ENCODE measurements around the gene EXOC6B.

EXOC6B gene

DNA sequence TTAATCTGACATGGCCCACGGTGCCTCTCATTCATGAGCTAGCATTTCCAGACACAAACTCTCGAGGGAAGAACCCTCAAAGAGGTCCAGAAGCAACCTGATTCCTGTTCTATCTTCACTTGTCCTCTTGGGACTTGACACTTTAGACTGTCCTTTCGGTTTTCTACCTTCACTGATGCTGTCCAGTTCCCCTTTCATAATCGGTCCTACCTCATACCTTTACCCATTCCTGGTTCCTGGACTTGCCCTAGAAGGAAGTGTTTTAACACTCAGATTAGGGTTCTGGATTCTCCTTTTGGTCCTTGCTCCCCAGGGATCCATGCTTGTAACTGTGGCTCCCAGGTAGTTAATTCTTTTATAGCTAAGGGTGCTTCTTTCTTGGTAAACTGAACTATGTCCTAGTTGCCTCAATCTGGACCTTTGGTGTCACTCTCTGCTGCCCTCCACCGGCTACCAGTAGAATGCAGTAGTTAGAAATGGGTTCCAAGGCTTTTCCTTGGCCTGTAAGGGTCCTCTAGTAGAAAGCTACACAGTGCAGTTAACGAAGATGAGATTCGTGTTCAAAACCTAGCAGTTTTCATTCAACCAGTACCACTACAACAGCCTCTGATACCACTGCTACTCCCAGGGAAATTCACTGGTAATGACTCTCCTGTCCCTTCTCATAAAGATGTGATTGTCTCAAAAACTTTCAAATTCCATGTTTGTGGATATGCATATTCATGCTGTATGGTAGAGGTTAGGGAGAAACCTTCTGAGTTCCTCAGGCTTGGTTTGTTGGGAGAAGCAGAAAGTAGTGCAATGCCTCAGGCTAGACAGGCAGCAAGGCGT is 500.0 kb downstream of the EXOC6B start:
- TF ChIP-seq RARB (CRISPR knock-in tag; IDR thresholded peaks at IDR 0.05) = no peak
- peak; percentile 61; the same call in 2 of the 3 replicates for ATAC-seq

- TF ChIP-seq BACH2 (CRISPR knock-in tag; IDR thresholded peaks at IDR 0.05; ENCODE audit: borderline replicate concordance) = no peak
- no peak for TF ChIP-seq TCF4 (CRISPR knock-in tag; IDR thresholded peaks at IDR 0.05; ENCODE audit: borderline replicate concordance)
- no peak for TF ChIP-seq ZNF8 (CRISPR knock-in tag; IDR thresholded peaks at IDR 0.05)
- TF ChIP-seq, protein P1, sequence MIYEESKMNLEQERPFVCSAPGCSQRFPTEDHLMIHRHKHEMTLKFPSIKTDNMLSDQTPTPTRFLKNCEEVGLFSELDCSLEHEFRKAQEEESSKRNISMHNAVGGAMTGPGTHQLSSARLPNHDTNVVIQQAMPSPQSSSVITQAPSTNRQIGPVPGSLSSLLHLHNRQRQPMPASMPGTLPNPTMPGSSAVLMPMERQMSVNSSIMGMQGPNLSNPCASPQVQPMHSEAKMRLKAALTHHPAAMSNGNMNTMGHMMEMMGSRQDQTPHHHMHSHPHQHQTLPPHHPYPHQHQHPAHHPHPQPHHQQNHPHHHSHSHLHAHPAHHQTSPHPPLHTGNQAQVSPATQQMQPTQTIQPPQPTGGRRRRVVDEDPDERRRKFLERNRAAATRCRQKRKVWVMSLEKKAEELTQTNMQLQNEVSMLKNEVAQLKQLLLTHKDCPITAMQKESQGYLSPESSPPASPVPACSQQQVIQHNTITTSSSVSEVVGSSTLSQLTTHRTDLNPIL (CRISPR knock-in tag; IDR thresholded peaks at IDR 0.05; ENCODE audit: low read depth) = no peak
- no peak for TF ChIP-seq PPARA (CRISPR knock-in tag; IDR thresholded peaks at IDR 0.05; ENCODE audit: borderline replicate concordance)
- no peak for TF ChIP-seq CSDC2 (CRISPR knock-in tag; IDR thresholded peaks at IDR 0.05)
- no peak for TF ChIP-seq ARNTL (CRISPR knock-in tag; IDR thresholded peaks at IDR 0.05; ENCODE audit: borderline replicate concordance, low read depth)
- TF ChIP-seq ZFP3 (CRISPR knock-in tag; IDR thresholded peaks at IDR 0.05) = no peak
- TF ChIP-seq, protein P2, sequence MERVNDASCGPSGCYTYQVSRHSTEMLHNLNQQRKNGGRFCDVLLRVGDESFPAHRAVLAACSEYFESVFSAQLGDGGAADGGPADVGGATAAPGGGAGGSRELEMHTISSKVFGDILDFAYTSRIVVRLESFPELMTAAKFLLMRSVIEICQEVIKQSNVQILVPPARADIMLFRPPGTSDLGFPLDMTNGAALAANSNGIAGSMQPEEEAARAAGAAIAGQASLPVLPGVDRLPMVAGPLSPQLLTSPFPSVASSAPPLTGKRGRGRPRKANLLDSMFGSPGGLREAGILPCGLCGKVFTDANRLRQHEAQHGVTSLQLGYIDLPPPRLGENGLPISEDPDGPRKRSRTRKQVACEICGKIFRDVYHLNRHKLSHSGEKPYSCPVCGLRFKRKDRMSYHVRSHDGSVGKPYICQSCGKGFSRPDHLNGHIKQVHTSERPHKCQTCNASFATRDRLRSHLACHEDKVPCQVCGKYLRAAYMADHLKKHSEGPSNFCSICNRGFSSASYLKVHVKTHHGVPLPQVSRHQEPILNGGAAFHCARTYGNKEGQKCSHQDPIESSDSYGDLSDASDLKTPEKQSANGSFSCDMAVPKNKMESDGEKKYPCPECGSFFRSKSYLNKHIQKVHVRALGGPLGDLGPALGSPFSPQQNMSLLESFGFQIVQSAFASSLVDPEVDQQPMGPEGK (CRISPR knock-in tag; IDR thresholded peaks at IDR 0.05; ENCODE audit: borderline replicate concordance) = no peak
- no peak for TF ChIP-seq SNAI2 (CRISPR knock-in tag; IDR thresholded peaks at IDR 0.05)
- no peak for TF ChIP-seq POU6F1 (CRISPR knock-in tag; IDR thresholded peaks at IDR 0.05; ENCODE audit: borderline replicate concordance, low read depth)
- no peak for TF ChIP-seq RARB (CRISPR knock-in tag; IDR thresholded peaks at IDR 0.05)
- TF ChIP-seq ZC3H10 (CRISPR knock-in tag; IDR thresholded peaks at IDR 0.05) = no peak
- TF ChIP-seq ESRRG (CRISPR knock-in tag; IDR thresholded peaks at IDR 0.05) = no peak
- no peak for TF ChIP-seq TOX (CRISPR knock-in tag; IDR thresholded peaks at IDR 0.05; ENCODE audit: borderline replicate concordance)
- no peak for TF ChIP-seq ZFP30 (CRISPR knock-in tag; IDR thresholded peaks at IDR 0.05)
- no peak for TF ChIP-seq ISL1 (CRISPR knock-in tag; IDR thresholded peaks at IDR 0.05)
- no peak for TF ChIP-seq TSHZ2 (CRISPR knock-in tag; IDR thresholded peaks at IDR 0.05)
- TF ChIP-seq CSRNP3 (CRISPR knock-in tag; IDR thresholded peaks at IDR 0.05) = no peak
- no peak for ATAC-seq
Observed at GRCh38 chr2:72316774-72317173, 509.1 kb downstream of the EXOC6B start.

- TF ChIP-seq ZC3H10 (CRISPR knock-in tag; IDR thresholded peaks at IDR 0.05) = no peak
- no peak for TF ChIP-seq ZFP3 (CRISPR knock-in tag; IDR thresholded peaks at IDR 0.05)
- TF ChIP-seq BACH2 (CRISPR knock-in tag; IDR thresholded peaks at IDR 0.05; ENCODE audit: borderline replicate concordance) = no peak
- no peak for TF ChIP-seq ISL1 (CRISPR knock-in tag; IDR thresholded peaks at IDR 0.05)
- TF ChIP-seq CSDC2 (CRISPR knock-in tag; IDR thresholded peaks at IDR 0.05) = no peak
- no peak for TF ChIP-seq ZNF565 (CRISPR knock-in tag; conservative IDR thresholded peaks at IDR 0.05; ENCODE audit: low read depth)
- no peak for TF ChIP-seq ZNF70 (CRISPR knock-in tag; IDR thresholded peaks at IDR 0.05)
- no peak for ATAC-seq
Observed at GRCh38 chr2:72300147-72300684, 525.6 kb downstream of the EXOC6B start.

Data from SK-N-SH treated with all-trans-retinoic acid at 6 μM for 48 hours (cell line).